ENCODE results near the gene SESN3.

GRCh38 chr11:95248666-95249467 is 17.9 kb upstream of the SESN3 start:
- TF ChIP-seq, protein P1, sequence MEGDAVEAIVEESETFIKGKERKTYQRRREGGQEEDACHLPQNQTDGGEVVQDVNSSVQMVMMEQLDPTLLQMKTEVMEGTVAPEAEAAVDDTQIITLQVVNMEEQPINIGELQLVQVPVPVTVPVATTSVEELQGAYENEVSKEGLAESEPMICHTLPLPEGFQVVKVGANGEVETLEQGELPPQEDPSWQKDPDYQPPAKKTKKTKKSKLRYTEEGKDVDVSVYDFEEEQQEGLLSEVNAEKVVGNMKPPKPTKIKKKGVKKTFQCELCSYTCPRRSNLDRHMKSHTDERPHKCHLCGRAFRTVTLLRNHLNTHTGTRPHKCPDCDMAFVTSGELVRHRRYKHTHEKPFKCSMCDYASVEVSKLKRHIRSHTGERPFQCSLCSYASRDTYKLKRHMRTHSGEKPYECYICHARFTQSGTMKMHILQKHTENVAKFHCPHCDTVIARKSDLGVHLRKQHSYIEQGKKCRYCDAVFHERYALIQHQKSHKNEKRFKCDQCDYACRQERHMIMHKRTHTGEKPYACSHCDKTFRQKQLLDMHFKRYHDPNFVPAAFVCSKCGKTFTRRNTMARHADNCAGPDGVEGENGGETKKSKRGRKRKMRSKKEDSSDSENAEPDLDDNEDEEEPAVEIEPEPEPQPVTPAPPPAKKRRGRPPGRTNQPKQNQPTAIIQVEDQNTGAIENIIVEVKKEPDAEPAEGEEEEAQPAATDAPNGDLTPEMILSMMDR (conservative IDR thresholded peaks at IDR 0.05 in 1 of 2, IDR thresholded peaks at IDR 0.05 in 1 of 2; ENCODE audit: extremely low read depth in 1 of 2, insufficient read depth in 1 of 2, low read depth in 1 of 2, low read length in 2 of 2) = no peak
- no peak for TF ChIP-seq EZH2 (IDR thresholded peaks at IDR 0.05; ENCODE audit: borderline replicate concordance, low read length)

Data from mammary epithelial cell (primary cell).